ENCODE results near the gene VPS52.

GRCh38 chr6:33204415-33205190, 67.1 kb downstream of the VPS52 start, which contains the start of gene HSD17B8:
- TF ChIP-seq CTCF (IDR thresholded peaks at IDR 0.05; ENCODE audit: insufficient read depth, low read depth, low read length) (no peak), EZH2 (IDR thresholded peaks at IDR 0.05; ENCODE audit: insufficient read depth, low read length) (no peak)

Measured in astrocyte (in vitro differentiated cells and primary cell).